ENCODE results near the gene FOXRED2.

The FOXRED2 gene

DNA sequence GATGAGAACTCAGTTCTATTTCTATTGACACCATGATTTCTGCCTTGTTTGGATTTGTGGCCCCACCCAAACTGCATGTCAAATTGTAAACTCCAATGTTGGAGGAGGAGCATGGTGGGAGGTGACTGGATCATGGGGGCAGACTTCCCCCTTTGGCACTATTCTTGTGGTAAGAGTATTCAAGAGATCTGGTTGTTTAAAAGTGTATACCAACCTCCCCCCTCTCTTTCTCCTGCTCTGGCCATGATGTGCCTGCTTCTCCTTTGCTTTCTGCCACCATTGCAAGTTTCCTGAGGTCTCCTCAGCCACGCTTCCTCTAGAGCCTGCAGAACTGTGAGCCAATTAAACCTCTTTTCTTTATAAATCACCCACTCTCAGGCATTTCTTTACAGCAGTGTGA is 7.9 kb upstream of the FOXRED2 start:
- no peak for DNase-seq

DNA sequence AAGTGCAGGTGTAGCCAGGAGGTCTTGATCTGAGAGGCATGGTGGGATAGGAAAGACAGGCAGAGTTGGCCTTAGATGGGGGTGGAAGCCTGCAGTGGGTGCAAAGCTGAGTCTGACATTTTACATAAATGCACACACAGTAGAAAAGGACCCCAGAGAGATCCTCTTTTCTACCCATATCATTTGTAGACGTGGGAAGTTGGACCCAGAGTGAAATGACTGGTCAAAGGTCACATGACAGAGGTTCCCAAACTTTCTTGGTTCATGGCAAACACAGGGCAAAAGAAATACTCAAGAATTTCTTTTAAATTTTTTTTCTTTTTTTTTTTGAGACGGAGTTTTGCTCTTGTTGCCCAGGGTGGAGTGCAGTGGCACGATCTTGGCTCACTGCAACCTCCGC is 6.2 kb upstream of the FOXRED2 start:
- DNase-seq = no peak

DNA sequence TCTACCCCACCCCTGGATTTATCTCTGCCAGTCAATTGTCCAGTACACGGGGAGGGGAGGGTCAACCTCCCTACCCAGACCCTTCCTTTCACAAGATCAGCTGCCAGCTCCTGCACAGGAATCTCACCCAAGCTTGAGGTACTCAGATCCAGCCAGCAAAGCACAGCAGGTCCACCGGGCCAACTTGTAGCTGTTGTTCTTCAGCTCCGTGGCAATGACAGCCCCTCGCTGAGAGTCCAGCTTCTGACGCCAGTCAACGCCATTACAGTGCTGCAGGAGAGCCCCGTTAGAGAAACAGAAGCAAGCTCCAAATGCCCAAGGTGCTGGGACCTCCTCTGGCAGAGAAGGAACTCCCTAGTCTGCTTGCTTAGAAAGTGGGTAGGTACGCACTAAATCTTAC is 5.5 kb upstream of the FOXRED2 start:
- DNase-seq = no peak

DNA sequence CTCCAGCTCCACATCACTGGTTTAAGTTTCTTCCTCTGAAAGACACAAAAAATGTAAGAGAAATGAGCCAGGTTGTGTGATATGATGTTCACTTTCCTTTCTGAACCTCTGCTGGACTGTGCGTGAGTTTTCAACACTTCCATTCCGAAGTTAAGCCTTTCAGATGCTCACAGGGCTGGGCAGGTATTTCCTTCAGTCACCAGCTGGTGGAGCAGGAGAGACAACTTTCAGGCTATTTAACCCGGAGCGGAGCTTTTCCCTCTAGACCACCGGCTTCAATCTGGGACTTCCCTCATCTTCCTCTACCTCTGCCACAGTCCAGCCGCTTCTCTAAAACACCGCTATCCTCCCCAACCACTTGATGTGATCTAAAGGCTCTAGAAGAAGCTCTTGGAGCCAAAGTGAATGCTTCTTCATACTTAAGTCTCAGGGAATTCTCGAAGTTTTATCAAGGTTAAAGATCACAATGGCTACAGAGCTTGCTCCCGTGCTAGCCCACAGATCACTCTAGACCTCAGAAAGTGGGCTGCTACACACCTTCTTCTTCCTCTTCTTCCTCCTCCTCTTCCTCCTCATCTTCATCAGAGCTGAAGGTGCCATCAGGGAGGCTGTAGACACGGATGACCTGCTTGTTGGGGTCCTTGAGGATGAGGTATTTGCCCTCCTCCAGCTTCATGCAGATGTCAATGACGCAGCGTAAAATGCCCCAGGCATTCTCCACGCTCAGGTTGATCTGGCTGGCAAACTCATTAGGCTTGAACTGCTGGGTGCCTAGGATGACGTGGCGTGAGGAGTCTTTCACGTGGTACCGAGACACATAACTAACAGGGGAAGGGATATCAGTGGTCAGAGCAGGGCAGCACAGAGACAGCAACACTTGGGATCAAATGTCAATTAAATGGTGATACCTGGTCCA is 4.4 kb upstream of the FOXRED2 start:
- no peak for DNase-seq

DNA sequence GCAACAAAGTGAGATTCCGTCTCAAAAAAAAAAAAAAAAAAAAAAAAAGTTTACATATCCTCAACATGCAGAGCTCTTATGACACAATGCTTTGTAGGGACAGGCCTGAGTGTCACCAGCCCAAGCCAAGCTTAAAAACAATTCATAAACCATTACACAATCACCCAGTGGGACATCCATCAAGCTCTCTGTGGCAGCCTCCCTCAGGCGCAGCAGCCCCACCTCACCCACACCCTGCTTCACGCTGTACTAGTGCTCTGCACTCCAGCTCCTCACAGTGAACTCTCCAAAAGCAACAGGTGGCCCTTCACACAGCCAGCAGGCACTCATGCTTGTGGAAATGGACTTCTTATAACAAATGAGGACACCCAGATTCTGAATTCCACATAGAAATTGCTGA is 3.5 kb upstream of the FOXRED2 start:
- no peak for DNase-seq

DNA sequence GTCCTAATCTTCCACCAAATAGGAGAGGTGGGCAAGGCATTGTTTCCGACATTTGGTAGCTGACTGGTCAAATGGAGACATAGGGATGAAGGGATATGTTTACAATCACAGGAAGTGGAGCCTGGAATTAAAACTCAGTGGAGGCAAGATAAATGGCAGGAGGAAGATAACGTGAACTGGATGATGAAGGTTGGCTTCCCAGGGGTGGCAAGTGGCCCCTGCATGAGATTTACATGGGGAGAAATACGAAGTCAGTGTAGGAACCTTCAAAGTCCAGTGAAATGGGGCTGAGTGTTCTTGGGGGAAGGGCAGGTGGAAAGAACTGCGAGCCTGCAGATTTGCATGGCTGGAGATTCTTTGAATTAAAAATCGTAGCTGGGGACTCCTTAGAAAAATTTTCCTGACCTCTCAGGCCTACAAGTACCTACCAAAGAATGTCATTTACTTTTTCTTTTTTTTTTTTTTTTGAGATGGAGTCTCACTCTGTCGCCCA is 724 bp upstream of the FOXRED2 start:
- no peak for DNase-seq

DNA sequence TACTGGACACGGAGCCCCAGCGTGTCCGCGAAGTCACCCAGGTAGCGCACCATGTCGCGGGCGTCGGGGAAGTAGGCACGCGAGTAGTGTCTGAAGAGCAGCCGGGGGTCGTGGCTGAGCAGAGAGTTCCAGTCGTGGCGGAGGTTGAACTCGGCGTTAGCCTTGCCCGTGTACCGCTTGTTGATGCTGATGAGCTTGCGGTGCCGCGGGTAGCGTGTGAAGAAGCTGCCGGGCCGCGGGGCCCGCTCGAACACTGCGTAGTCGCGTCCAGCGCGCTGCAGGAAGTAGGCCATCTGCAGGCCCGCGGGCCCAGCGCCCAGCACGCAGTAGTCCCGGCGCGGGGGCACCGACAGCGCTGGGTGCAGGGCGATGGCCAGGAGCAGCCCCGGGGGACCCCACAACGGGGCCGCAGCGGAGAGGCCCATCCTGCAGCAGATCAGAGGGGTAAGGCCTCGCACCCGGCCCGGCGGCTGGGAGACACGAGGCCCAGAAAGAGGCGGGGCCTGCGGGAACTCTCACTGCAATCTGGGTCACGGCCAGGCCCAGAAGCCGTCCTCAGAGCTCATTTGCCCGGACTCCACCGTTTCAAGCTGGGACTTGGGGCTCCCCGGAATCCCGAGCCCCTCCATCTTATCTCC is 723 bp downstream of the FOXRED2 start:
- DNase-seq = no peak

DNA sequence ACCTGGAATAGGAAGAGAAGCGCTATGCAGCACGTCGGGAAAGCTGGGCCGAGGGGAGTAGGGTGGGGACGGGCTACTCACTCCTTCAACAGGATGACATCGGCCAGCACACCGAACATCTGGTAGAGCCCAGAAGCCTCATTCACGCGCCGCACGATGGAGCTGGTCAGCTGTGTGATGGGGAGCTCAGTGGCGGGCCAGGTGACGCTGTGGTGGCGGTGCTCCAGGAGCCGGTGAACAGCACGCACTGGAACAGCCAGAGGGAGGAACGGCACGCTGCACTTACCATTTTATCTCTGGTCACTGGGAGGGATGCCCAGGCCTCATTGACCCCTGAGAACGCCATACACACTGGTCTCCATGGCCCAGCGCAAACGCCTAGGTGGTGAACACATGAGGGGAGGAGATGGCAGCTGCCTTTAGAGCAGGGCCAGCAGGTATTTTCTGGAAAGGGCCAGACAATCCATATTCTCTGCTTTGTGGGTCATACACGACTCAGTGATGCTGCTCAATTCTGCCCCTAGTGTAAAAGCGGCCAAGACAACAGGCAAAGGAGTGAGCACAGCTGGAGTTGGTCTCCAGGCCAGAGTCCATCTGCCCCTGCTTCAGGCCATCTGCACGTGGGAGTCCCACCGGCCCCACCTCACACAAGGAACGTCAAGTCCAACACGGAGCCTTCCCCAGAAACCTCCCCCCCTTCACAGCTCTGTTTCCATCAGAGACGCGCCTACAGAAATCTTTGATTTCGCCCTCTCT is 8.8 kb downstream of the FOXRED2 start:
- DNase-seq = no peak

DNA sequence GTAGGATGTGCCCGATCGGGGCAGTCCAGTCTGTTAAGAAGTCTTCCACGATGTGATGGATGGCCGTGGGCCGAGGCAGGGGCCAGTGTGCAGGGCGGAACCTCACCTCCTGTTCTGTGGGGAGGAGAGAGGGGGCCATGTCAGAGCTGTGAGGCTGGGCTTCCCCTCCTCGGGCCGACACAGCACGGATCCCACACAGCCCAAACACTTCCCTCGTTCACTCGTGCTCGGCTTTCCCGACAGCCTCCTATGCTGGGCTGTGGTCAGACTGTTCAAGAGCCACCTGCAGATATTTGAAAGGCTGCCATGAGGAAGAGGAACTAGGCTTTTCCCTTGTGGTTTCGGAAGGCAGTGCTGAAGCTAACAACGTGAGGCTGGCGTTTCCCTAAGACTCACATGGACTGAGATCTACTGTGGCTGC is 13.1 kb downstream of the FOXRED2 start:
- DNase-seq = no peak

DNA sequence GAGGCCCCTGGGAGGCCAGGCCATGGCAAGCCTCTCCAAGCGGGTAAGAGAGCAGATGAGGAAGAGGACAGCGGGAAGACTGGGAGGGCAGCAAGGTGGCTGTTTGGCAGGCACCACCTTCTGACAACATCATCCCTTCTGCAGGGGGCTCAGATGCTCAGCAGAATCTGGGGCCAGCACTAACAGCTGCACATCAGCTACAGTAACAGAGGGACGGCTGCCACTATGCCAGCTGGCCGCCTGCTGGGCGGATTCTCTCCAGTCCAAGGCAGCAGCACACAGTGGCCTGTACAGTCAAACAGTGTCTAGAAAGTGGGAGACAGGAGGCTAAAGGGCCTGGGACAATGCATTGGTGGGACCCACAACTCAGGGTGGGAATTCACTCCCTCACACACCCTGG is 14.7 kb downstream of the FOXRED2 start:
- no peak for DNase-seq

DNA sequence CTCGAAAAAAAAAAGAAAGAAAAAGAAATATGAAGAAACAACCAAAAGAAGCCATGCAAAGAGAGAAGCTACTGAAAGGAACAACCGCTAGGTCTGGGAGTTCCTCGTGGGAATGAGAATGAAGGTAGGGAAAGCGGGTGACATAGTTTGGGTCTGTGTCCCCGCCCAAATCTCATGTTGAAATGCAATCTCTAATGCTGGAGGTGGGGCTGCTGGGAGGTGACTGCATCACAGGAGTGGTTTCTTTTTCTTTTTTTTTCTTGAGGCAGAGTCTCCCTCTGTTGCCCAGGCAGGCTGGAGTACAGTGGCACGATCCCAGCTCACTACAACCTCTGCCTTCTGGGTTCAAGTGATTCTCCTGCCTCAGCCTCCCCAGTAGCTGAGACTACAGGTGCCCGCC is 15.7 kb downstream of the FOXRED2 start:
- DNase-seq = no peak

DNA sequence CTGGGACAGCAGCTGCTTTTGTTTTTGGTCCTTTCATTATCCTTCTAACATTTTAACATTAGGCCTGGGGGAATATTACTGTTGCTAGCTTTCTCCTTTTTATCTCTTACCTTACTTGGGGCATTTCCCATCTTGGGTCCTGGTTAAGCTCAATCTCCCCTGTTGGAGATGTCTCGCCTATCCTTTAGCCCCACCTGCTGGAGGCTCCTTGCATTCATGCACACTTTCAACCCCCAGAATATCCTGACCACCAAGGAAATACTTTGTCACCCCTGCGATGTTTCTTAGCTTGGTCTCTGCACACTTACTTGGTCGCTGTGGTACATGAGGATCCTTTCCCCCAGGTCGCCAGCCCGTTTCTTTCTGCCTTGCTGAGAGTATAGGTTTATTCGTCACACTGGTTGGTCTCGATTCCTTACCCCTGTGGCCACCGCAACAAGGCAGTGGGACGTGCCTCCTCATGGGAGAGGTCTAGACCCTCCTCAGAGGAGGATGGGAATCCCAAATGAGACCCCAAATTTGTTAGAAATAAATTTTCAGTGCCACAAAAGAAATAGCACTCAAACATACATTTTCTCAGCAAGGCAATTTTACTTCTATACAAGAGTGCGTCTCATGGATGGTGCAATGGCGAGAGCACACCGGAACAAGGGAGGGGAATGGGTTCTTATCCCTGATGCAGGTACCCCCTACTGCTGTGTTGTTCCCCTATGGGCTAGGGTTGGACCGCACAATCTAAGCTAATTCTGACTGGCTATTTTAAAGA is 20.0 kb downstream of the FOXRED2 start:
- DNase-seq = no peak

DNA sequence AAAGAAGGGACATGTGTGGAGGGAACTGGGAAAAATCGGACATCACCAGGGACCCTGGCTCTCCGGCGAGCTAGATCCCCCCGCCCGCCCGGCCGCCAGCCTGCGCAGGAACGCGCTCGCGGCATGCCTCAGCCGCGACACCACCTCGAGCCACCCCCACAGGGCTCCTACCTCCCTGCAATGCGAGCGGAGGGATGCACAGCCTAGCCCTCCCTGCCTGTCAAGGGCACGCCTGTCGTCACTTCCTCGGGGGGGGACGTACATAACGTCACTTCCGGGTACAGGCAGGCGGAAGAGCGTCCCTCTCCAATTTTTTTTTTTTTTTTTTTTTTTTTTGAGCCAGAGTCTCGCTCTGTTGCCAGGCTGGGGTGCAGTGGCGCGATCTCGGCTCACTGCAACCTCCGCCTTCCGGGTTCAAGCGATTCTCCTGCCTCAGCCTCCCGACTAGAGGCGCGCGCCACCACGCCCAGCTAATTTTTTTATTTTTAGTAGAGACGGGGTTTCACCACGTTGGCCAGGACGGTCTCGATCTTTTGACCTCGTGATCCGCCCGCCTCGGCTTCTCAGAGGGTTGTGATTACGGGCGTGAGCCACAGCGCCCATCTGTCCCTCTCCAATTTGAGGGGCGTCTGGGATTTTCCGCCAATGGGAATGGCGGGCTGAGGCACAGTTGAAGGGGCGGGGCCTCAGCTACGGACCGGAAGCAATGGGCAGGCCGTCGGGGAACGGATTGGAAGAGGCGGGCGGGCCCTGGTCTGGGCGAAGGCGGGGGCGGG is 25.3 kb downstream of the FOXRED2 start, which contains the start of gene TXN2:
Gene TXN2 (minus strand): TSS at position 248 of the 776 bp plus-strand sequence. CDS start 803 bp downstream, outside the sequence.
- peak; percentile 65 for DNase-seq

DNA sequence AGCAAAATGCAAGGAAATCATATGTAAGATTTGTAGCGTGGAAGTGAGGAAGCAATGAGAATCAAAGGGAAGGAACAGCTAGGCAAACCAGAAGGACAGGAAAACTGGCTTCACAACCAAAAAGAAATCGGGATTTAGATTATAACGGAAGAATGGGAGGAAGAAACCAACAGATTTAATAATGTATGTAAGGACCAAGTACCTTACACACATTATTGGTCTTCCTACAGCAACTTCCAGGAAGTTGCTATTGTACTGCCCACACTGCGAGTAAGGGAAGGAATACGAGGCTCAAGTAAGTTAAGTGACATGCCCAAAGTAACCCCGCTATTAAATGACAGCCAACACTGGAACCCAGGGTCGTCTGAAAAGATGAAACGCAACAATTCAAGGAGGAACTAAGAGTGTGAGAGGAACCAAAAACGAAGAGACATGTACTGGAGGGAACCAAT is 25.9 kb downstream of the FOXRED2 start:
- no peak for DNase-seq

DNA sequence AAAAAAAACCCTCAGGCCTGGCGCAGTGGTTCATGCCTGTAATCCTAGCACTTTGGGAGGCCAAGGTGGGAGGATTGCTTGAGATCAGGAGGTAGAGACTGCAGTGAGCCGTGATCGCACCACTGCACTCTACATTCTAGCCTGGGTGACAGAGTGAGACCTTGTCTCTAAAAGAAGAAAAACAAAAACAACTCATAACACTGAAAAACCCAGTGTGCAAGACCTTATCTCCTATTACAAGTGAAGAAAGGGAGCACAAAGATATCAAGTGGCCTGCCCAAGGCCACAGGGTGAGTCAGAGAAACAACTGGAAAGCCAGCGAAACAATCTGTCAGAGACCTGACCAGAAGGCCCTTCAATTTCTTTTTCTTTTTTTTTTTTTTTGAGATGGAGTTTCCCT is 27.9 kb downstream of the FOXRED2 start:
- DNase-seq = no peak

DNA sequence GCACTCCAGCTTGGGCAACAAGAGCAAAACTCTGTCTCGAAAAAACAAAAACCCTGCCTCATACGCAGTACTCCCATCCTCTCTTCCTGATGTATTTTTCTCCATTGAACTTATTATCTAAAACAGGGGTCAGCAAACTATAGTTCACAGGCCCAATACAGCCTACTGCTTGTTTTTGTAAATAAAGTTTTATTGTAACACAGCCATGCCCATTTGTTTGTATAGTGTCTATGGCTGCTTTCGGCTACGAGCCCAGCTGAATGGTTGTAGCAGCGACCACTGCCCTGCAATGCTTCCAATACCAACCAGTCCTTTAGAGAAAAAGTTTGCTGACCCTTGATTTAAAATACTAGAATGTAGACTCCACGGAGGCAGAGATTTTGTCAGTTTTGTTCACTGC is 31.5 kb downstream of the FOXRED2 start:
- no peak for DNase-seq

DNA sequence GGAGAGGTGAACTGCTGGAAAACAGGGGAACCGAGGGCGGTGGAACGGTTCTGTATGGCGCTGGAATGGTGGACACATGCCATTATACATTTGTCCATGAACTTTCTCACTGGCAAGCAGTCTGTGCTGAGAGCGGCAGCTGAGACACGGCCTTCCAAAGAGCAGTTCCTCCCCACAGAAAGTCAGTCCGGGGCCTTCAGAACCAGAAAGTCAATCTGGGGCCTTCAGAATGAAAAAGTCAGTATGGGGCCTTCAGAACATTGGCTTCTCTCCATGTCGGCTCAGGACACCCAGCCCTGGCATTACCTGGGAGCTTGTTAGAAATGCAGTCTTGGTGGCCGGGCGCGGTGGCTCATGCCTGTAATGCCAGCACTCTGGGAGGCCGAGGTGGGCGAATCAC is 34.2 kb downstream of the FOXRED2 start:
- no peak for DNase-seq

DNA sequence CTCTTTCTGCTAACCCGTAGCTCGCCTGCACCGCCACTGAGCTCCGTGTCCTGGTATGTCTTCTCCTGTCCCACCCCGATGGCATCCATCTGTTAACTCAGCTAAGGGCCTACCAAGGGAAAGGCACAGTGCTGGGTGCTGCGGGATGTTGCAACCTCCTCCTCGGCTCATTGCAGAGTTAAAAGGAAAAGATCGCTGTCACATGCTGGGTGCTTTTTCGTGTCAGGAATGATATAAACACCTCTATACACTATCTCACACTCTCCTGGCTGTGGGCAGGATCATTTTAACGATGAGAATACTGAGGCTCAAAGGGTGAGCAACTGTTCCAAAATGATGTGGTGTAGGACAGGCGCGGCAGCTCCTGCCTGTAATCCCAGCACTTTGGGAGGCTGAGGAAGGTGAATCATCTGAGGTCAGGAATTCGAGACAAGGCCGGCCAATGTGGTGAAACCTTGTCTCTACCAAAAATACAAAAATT is 35.5 kb downstream of the FOXRED2 start:
- DNase-seq = no peak

DNA sequence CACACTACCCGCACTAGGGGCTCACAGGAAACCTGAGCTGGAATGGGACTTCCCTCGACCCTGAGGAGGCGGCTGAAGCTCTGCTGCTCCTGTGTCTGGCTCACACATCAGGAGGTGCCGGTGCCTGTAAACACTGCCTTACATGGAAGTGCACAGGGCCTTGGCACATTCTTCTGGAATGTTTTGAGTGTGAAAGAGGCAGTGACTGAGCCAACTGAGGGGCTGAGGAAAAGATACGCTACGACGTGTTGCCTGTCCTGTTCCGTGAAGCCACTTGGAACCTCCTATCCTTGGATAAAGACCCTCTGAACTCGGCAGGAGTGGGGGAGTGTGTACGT is 35.9 kb downstream of the FOXRED2 start:
- no peak for DNase-seq

DNA sequence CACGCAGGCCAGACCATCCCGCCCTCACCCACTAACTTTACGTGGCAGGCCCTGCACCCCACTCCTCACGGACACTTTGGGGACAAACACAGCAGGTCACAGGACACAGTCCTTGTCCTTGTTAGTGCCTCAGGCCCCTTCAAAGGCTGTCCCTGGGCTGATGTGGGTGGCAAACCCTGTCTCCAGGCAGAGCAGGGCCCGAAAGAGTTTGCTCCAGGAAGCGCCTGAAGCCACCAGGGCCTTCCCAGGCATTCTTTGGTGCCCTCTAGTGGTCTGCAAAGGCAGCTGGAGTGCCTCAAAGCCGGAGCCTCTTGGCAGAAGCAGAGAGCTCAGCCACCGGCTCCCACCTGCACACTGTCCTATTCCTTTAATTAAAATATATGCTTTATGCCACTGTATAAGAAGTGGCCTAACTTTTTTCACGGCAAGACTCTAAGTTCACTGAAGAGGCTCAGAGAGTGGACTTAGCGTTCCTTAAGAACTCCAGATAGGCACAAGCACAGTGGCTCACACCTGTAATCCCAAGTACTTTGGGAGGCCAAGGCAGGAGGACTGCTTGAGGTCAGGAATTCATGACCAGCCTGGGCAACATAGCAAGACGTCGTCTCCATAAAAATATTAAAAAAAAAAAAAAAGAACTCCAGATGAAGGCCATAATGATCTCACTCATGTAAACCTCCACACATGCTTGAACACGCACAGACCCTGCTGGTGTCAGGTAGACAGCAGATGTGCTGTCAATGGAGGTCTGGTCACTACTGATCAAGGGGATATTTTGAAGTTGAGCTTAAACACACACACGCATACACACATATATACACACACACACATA is 36.5 kb downstream of the FOXRED2 start:
- no peak for DNase-seq
